SK-N-SH (cell line): Measurements from ENCODE around the gene BAIAP2. TPM values are rescaled to one million over a fixed set of nuclear protein-coding genes. Genes with fewer than 3 reads are reported as not detected.

Experiments used
- CTCF ChIA-PET: fragments of 300-600, 350-600 bp; formaldehyde crosslinking; extraction: SDS; loops from one replicate; lab custom pipeline; 2021; lab: Yijun Ruan, JAX
- POLR2A ChIA-PET: fragments of 350-600 bp; sonication (Branson Sonifier 250); formaldehyde crosslinking; extraction: SDS; loops from one replicate; lab custom pipeline; 2020; ENCODE audit warnings: antibody characterized with exemption, inconsistent platforms; lab: Yijun Ruan, JAX
- DNase-seq: peaks from one replicate; pipeline ENCODE4 v3.0.0; 2012
- H2AFZ ChIP-seq: fragments of 200-600 bp; sonication (generic); 2 replicates; pipeline ENCODE4 v1.8.1; 2016; ENCODE audit warnings: antibody characterized with exemption, mild to moderate bottlenecking, low read depth
- H3F3A ChIP-seq: fragments of 200-600 bp; sonication (generic); replicated peaks from 2 replicates; pipeline ENCODE3; 2016; ENCODE audit warnings: antibody characterized with exemption, mild to moderate bottlenecking; ENCODE audit not compliant: insufficient read depth
- H3K27ac ChIP-seq, 2 experiments: fragments of 200-500 bp in 1 of 2; fragments of 200-600 bp in 1 of 2; sonication (Bioruptor generic) in 1 of 2; sonication (generic), shearing (Covaris generic) in 1 of 2; 2 replicates each; pipeline versions ENCODE4 v1.5.1 to v1.6.1; 2014 to 2016; ENCODE audit warnings: low read depth in 2 of 2, inconsistent platforms in 1 of 2, low read length in 1 of 2, mild to moderate bottlenecking in 1 of 2, mixed read lengths in 1 of 2
- H3K27me3 ChIP-seq: fragments of 200-600 bp; sonication (generic), shearing (Covaris generic); 2 replicates; pipeline ENCODE4 v1.6.1; 2016; ENCODE audit warnings: mixed run types; ENCODE audit not compliant: insufficient read depth
- H3K36me3 ChIP-seq, 2 experiments: fragments of 200-500 bp in 1 of 2; fragments of 200-600 bp in 1 of 2; sonication (Bioruptor generic) in 1 of 2; sonication (generic) in 1 of 2; replicated peaks in 1 of 2; 2 replicates each; pipeline versions ENCODE3 to v1.5.1; 2014 to 2016; ENCODE audit warnings: low read length in 1 of 2, mild to moderate bottlenecking in 1 of 2; ENCODE audit not compliant: insufficient read depth in 2 of 2, control insufficient read depth in 1 of 2
- H3K4me1 ChIP-seq, 2 experiments: fragments of 200-500 bp in 1 of 2; fragments of 200-600 bp in 1 of 2; sonication (Bioruptor generic) in 1 of 2; sonication (generic), shearing (Covaris generic) in 1 of 2; 2 replicates each; pipeline versions ENCODE4 v1.5.1 to v1.6.1; 2014 to 2016; ENCODE audit warnings: low read depth in 1 of 2, low read length in 1 of 2, mixed run types in 1 of 2; ENCODE audit not compliant: insufficient read depth in 2 of 2, control insufficient read depth in 1 of 2
- H3K4me2 ChIP-seq: fragments of 200-600 bp; sonication (generic), shearing (Covaris generic); 2 replicates; pipeline ENCODE4 v1.6.1; 2017; ENCODE audit warnings: mixed run types
- H3K4me3 ChIP-seq, 2 experiments: fragments of 200-500 bp in 1 of 2; fragments of 200-600 bp in 1 of 2; sonication (Bioruptor generic) in 1 of 2; sonication (generic), shearing (Covaris generic) in 1 of 2; 2 replicates each; pipeline versions ENCODE4 v1.5.1 to v1.8.1; 2014 to 2016; ENCODE audit warnings: low read depth in 2 of 2, inconsistent platforms in 1 of 2, low read length in 1 of 2, mild to moderate bottlenecking in 1 of 2, mixed read lengths in 1 of 2, moderate library complexity in 1 of 2
- H3K79me2 ChIP-seq: fragments of 200-600 bp; sonication (generic); 2 replicates; pipeline ENCODE4 v1.8.1; 2017; ENCODE audit warnings: mild to moderate bottlenecking; ENCODE audit not compliant: insufficient read depth
- H3K9ac ChIP-seq: fragments of 200-600 bp; sonication (generic); 2 replicates; pipeline ENCODE4 v1.6.1; 2017; ENCODE audit warnings: mixed run types
- H3K9me2 ChIP-seq: fragments of 200-600 bp; sonication (generic); 2 replicates; pipeline ENCODE4 v1.6.1; 2017; ENCODE audit warnings: mixed run types
- H3K9me3 ChIP-seq: fragments of 200-600 bp; sonication (generic); 2 replicates; pipeline ENCODE4 v1.6.1; 2017; ENCODE audit warnings: mixed run types, mild to moderate bottlenecking, moderate library complexity
- H4K20me1 ChIP-seq: fragments of 200-600 bp; sonication (generic); 2 replicates; pipeline ENCODE4 v1.6.1; 2017; ENCODE audit warnings: mild to moderate bottlenecking, mixed run types; ENCODE audit not compliant: insufficient read depth
- CTCF ChIP-seq: fragments of 200-600 bp; sonication (generic); IDR thresholded peaks from 2 replicates; pipeline ENCODE4 v1.6.1; 2017; ENCODE audit warnings: antibody characterized with exemption, mild to moderate bottlenecking, moderate library complexity
- FOXM1 ChIP-seq: IDR thresholded peaks from 2 replicates; pipeline ENCODE4 v1.4.0; 2012; ENCODE audit warnings: low read depth, mild to moderate bottlenecking
- MXI1 ChIP-seq: IDR thresholded peaks from 2 replicates; pipeline ENCODE4 v1.6.1; 2012; ENCODE audit warnings: mild to moderate bottlenecking, low read depth, low read length, improper control_type of control experiment
- NFIC ChIP-seq: IDR thresholded peaks from 2 replicates; pipeline ENCODE4 v1.4.0; 2012; ENCODE audit warnings: borderline replicate concordance
- REST ChIP-seq: IDR thresholded peaks from 2 replicates; pipeline ENCODE4 v1.6.1; 2012; ENCODE audit warnings: mild to moderate bottlenecking, low read depth, low read length, moderate library complexity
- TCF12 ChIP-seq: IDR thresholded peaks from 2 replicates; pipeline ENCODE4 v1.4.0; 2012
- ZBTB33 ChIP-seq: IDR thresholded peaks from 2 replicates; pipeline ENCODE4 v1.4.0; 2012; ENCODE audit warnings: low read depth, borderline replicate concordance
- WGBS: methylation state at CpG from one replicate; pipeline ENCODE4 v1.1.6; 2017; ENCODE audit warnings: low lambda C conversion rate; 5-methylcytosine and 5-hydroxymethylcytosine counted together
- polyA plus RNA-seq, 3 experiments: library from polyadenylated mRNA; depleted of rRNA; stranded (reverse); fragments of >200 nt; gene quantifications; 2 replicates each; pipeline ENCODE4 v1.2.3, GENCODE V29; 2012

Gene BAIAP2
- polyA plus RNA-seq, 1 of the 3 experiments (the other 2 are of a cell fraction): 19.8 TPM

DNA sequence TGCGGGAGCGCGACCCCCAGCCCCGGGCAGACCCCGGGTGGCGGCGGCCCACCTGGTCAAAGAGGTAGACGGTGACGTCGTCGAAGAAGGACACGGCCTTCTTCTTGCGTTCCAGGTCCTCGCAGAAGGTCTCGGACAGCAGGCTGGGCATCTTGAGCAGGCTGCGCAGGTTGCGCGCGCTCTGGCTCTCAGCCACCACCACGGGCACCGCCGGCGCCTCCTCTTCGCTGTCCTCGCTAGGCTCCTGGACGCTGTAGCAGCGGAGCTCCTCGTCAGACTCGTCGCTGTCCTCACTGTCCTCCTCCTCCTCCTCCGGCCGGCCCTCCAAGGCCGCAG is 85.2 kb downstream of the BAIAP2 start (continued):
- TF ChIP-seq REST: no peak
- TF ChIP-seq ZBTB33: no peak
- TF ChIP-seq CTCF: no peak
- no peak for TF ChIP-seq TCF12

DNA sequence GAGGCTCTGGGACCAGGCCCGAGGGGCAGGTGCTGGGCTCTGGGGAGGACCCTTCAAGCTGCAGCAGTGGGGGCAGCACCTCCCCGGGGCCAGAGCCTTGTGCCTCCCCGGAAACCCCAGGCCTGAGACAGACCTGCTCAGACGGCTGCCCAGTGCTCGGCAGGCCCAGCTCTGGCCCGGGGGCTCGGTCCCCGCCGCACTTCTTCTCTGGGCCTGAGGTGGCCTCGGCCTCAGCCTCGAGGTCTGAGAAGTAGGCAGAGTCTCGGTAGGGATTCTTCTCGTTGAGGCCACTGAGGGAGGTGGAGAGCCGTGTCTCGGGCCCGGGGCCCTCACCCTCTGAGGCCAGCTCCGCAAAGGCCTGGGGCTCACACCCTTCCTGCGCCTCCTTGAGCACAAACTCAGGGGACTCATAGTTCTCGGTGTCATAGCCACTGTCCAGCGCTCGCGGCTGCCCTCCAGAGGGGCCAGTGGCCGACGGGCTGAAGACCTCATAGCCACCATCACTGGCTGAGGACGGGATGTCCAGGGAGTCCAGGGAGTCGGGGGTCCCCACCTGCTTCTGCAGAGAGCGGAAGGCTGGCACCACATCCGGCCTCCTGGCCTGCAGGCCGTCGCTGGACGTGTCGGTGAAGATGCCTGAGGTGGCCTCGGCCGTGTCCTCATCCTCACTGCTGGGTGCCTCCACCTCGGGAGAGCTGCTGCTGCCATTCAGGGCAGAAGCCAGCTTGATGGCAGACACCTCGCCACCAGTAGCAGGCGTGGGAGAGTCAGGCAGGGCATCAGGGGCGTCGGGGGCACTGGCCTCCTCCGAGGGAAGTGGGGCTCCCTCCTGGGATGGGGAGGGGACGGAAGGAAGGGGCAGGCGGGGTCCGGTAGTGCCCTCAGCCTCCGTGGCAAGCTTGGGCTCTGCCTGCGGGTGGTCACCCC is 86.0 kb downstream of the BAIAP2 start:
- Histone ChIP-seq H2AFZ (no peak overlapping the region), H3K9ac (no peak overlapping the region), H3F3A (no peaks in the 10 kb centered on the region), H3K27me3 (no peaks in the 10 kb centered on the region), H3K4me2 (no peak overlapping the region), H3K9me3 (no peaks in the 10 kb centered on the region), H3K4me1 (peaks cover 0 to 15% of the 10 kb centered on the region in 2 experiments; a peak in 1 of 4 replicates), H3K79me2 (no peaks in the 10 kb centered on the region), H4K20me1 (no peaks in the 10 kb centered on the region), H3K9me2 (no peaks in the 10 kb centered on the region), H3K36me3 (no peaks in the 10 kb centered on the region), H3K4me3 (no peak overlapping the region), H3K27ac (no peak overlapping the region)
- ChIA-PET POLR2A (no interaction called here), CTCF (interaction anchor here (1.0 to 13.0 kb wide), 6 partner anchors 11 to 133 kb away, joined by 3 to 177 read pairs (median 4); no protein-coding TSS in a partner anchor)
- WGBS: 88% methylated on average over 25 of the region's 45 CpGs
- TF ChIP-seq NFIC: no peak
- no peak for TF ChIP-seq CTCF
- no peak for TF ChIP-seq FOXM1
- TF ChIP-seq ZBTB33: no peak
- no peak for TF ChIP-seq REST
- no peak for TF ChIP-seq MXI1
- DNase-seq: no peak
